ENCODE data around the gene DFFA. TPM values are rescaled to one million over a fixed set of nuclear protein-coding genes. Genes with fewer than 3 reads are reported as not detected.

The DFFA gene
- total and polyA plus RNA-seq, 4 donors, result 10.6 to 20.0 (median 14.3) TPM

GRCh38 chr1:10502206-10502605 is 29.9 kb upstream of the DFFA start:
- WGBS, result 79% methylated on average over 5 of the region's 5 CpGs
- no peak overlapping the region for H3K9ac ChIP-seq (ENCODE audit: low read depth in 1 of 2, low read length in 2 of 2)
- H3K36me3 ChIP-seq (ENCODE audit: control insufficient read depth in 4 of 4, insufficient read depth in 3 of 4, low read depth in 1 of 4, low read length in 3 of 4), result no peaks in the 10 kb centered on the region
- peaks cover 0 to 29% (median 14%) of the 10 kb centered on the region in 4 donors for H3K4me1 ChIP-seq (ENCODE audit: control insufficient read depth in 4 of 4, insufficient read depth in 4 of 4, low read length in 3 of 4)
- DNase-seq (ENCODE audit: low spot score), result no peak
- no peaks in the 10 kb centered on the region for H3K9me3 ChIP-seq (ENCODE audit: control insufficient read depth in 4 of 4, low read length in 3 of 4)
- H3K4me3 ChIP-seq (ENCODE audit: low read depth in 1 of 3, low read length in 3 of 3), result no peak overlapping the region
- no peaks in the 10 kb centered on the region for H3K27me3 ChIP-seq (ENCODE audit: control insufficient read depth in 4 of 4, insufficient read depth in 4 of 4, low read length in 3 of 4)
- TF ChIP-seq HNF4G (IDR thresholded peaks at IDR 0.05) (no peak), FOXA1 (IDR thresholded peaks at IDR 0.05) (no peak), SP1 (IDR thresholded peaks at IDR 0.05) (no peak), RXRA (IDR thresholded peaks at IDR 0.05) (no peak)
- H3K27ac ChIP-seq (ENCODE audit: low read depth in 1 of 2, low read length in 2 of 2), result no peak overlapping the region

DNA sequence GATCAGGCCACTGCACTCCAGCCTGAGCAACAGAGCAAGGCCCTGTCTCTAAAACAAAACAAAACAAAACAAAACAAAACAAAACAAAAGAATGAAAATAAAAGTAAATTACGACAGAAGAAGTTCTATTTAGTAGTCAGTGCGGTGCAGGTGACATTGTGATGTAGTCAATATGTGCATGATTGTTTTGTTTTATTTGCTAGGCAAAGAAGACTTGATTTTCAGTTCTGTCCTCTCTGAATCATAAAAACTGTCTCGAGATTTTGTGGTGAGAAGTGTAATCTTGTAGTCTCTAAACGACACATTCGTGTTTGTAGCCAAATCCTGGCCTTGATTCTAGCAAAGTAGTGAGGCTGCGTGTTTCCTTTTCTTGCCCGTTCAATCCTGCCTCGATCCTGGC is 25.9 kb upstream of the DFFA start:
- TF ChIP-seq, protein P1, sequence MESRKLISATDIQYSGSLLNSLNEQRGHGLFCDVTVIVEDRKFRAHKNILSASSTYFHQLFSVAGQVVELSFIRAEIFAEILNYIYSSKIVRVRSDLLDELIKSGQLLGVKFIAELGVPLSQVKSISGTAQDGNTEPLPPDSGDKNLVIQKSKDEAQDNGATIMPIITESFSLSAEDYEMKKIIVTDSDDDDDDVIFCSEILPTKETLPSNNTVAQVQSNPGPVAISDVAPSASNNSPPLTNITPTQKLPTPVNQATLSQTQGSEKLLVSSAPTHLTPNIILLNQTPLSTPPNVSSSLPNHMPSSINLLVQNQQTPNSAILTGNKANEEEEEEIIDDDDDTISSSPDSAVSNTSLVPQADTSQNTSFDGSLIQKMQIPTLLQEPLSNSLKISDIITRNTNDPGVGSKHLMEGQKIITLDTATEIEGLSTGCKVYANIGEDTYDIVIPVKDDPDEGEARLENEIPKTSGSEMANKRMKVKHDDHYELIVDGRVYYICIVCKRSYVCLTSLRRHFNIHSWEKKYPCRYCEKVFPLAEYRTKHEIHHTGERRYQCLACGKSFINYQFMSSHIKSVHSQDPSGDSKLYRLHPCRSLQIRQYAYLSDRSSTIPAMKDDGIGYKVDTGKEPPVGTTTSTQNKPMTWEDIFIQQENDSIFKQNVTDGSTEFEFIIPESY (IDR thresholded peaks at IDR 0.05), result no peak
- no peak for TF ChIP-seq SP1 (IDR thresholded peaks at IDR 0.05)
- TF ChIP-seq, protein P2, sequence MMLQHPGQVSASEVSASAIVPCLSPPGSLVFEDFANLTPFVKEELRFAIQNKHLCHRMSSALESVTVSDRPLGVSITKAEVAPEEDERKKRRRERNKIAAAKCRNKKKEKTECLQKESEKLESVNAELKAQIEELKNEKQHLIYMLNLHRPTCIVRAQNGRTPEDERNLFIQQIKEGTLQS (IDR thresholded peaks at IDR 0.05), result no peak
- no peak for TF ChIP-seq TAF1 (conservative IDR thresholded peaks at IDR 0.05)
- TF ChIP-seq, protein P3, sequence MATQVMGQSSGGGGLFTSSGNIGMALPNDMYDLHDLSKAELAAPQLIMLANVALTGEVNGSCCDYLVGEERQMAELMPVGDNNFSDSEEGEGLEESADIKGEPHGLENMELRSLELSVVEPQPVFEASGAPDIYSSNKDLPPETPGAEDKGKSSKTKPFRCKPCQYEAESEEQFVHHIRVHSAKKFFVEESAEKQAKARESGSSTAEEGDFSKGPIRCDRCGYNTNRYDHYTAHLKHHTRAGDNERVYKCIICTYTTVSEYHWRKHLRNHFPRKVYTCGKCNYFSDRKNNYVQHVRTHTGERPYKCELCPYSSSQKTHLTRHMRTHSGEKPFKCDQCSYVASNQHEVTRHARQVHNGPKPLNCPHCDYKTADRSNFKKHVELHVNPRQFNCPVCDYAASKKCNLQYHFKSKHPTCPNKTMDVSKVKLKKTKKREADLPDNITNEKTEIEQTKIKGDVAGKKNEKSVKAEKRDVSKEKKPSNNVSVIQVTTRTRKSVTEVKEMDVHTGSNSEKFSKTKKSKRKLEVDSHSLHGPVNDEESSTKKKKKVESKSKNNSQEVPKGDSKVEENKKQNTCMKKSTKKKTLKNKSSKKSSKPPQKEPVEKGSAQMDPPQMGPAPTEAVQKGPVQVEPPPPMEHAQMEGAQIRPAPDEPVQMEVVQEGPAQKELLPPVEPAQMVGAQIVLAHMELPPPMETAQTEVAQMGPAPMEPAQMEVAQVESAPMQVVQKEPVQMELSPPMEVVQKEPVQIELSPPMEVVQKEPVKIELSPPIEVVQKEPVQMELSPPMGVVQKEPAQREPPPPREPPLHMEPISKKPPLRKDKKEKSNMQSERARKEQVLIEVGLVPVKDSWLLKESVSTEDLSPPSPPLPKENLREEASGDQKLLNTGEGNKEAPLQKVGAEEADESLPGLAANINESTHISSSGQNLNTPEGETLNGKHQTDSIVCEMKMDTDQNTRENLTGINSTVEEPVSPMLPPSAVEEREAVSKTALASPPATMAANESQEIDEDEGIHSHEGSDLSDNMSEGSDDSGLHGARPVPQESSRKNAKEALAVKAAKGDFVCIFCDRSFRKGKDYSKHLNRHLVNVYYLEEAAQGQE (IDR thresholded peaks at IDR 0.05), result no peak
- TF ChIP-seq NR2F2 (IDR thresholded peaks at IDR 0.05), result no peak
- TF ChIP-seq RXRA (IDR thresholded peaks at IDR 0.05), result no peak
- no peak for TF ChIP-seq YY1 (IDR thresholded peaks at IDR 0.05)
- TF ChIP-seq FOXA2 (IDR thresholded peaks at IDR 0.05), result no peak
- no peak for TF ChIP-seq EGR1 (IDR thresholded peaks at IDR 0.05; ENCODE audit: low read depth in 2 of 2)
- no peak for TF ChIP-seq GABPA (IDR thresholded peaks at IDR 0.05 in 1 of 2, conservative IDR thresholded peaks at IDR 0.05 in 1 of 2)
- TF ChIP-seq, protein P4, sequence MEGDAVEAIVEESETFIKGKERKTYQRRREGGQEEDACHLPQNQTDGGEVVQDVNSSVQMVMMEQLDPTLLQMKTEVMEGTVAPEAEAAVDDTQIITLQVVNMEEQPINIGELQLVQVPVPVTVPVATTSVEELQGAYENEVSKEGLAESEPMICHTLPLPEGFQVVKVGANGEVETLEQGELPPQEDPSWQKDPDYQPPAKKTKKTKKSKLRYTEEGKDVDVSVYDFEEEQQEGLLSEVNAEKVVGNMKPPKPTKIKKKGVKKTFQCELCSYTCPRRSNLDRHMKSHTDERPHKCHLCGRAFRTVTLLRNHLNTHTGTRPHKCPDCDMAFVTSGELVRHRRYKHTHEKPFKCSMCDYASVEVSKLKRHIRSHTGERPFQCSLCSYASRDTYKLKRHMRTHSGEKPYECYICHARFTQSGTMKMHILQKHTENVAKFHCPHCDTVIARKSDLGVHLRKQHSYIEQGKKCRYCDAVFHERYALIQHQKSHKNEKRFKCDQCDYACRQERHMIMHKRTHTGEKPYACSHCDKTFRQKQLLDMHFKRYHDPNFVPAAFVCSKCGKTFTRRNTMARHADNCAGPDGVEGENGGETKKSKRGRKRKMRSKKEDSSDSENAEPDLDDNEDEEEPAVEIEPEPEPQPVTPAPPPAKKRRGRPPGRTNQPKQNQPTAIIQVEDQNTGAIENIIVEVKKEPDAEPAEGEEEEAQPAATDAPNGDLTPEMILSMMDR (IDR thresholded peaks at IDR 0.05; ENCODE audit: low read depth, low read length, missing input control), result no peak
- TF ChIP-seq JUND (IDR thresholded peaks at IDR 0.05), result no peak
- no peak for TF ChIP-seq HNF4A (conservative IDR thresholded peaks at IDR 0.05)
- TF ChIP-seq, protein P5, sequence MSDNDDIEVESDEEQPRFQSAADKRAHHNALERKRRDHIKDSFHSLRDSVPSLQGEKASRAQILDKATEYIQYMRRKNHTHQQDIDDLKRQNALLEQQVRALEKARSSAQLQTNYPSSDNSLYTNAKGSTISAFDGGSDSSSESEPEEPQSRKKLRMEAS (IDR thresholded peaks at IDR 0.05), result no peak
- no peak overlapping the region for H3K27ac ChIP-seq (ENCODE audit: low read depth in 1 of 2, low read length in 2 of 2)
- WGBS, result 85% methylated on average over 8 of the region's 8 CpGs
- H3K36me3 ChIP-seq (ENCODE audit: control insufficient read depth in 4 of 4, insufficient read depth in 3 of 4, low read depth in 1 of 4, low read length in 3 of 4), result peaks cover 0 to 6% (median 3%) of the 10 kb centered on the region in 4 donors
- no peak overlapping the region for H3K4me3 ChIP-seq (ENCODE audit: low read depth in 1 of 3, low read length in 3 of 3)
- peaks cover 0 to 29% (median 11%) of the 10 kb centered on the region in 4 donors for H3K4me1 ChIP-seq (ENCODE audit: control insufficient read depth in 4 of 4, insufficient read depth in 4 of 4, low read length in 3 of 4)
- no peaks in the 10 kb centered on the region for H3K27me3 ChIP-seq (ENCODE audit: control insufficient read depth in 4 of 4, insufficient read depth in 4 of 4, low read length in 3 of 4)
- no peaks in the 10 kb centered on the region for H3K9me3 ChIP-seq (ENCODE audit: control insufficient read depth in 4 of 4, low read length in 3 of 4)
- no peak for DNase-seq (ENCODE audit: low spot score)
- no peak overlapping the region for H3K9ac ChIP-seq (ENCODE audit: low read depth in 1 of 2, low read length in 2 of 2)
